Keratinocyte (primary cell): ENCODE measurements around the gene BTBD6.

Experiments used
- EZH2 ChIP-seq: IDR thresholded peaks from one replicate; pipeline ENCODE4 v1.6.1; 2012; ENCODE audit warnings: inconsistent platforms, mild to moderate bottlenecking, low read length, moderate library complexity
- TF ChIP-seq, protein P1 (sequence below), 3 experiments: IDR thresholded peaks in 1 of 3; conservative IDR thresholded peaks in 1 of 3; optimal IDR thresholded peaks in 1 of 3; 2 replicates in 2 of 3; 3 replicates in 1 of 3; pipeline versions ENCODE3 to v1.5.1; 2011; ENCODE audit warnings: low read length in 3 of 3, mild to moderate bottlenecking in 3 of 3, moderate library complexity in 2 of 3, control low read depth in 1 of 3, inconsistent platforms in 1 of 3; ENCODE audit not compliant: insufficient read depth in 2 of 3; ENCODE audit errors: extremely low read depth in 1 of 3

GRCh38 chr14:105206873-105207272 is 41.5 kb upstream of the BTBD6 start:
- TF ChIP-seq, protein P1, sequence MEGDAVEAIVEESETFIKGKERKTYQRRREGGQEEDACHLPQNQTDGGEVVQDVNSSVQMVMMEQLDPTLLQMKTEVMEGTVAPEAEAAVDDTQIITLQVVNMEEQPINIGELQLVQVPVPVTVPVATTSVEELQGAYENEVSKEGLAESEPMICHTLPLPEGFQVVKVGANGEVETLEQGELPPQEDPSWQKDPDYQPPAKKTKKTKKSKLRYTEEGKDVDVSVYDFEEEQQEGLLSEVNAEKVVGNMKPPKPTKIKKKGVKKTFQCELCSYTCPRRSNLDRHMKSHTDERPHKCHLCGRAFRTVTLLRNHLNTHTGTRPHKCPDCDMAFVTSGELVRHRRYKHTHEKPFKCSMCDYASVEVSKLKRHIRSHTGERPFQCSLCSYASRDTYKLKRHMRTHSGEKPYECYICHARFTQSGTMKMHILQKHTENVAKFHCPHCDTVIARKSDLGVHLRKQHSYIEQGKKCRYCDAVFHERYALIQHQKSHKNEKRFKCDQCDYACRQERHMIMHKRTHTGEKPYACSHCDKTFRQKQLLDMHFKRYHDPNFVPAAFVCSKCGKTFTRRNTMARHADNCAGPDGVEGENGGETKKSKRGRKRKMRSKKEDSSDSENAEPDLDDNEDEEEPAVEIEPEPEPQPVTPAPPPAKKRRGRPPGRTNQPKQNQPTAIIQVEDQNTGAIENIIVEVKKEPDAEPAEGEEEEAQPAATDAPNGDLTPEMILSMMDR (optimal IDR thresholded peaks at IDR 0.05 in 1 of 3, IDR thresholded peaks at IDR 0.05 in 1 of 3, conservative IDR thresholded peaks at IDR 0.05 in 1 of 3; ENCODE audit: extremely low read depth in 1 of 3, insufficient read depth in 2 of 3, low read length in 3 of 3) = no peak
- no peak for TF ChIP-seq EZH2
